GM23338 (cell line): ENCODE results near the gene DMD.

ENCODE experiments used
- CREB1 ChIP-seq: fragments of 250-450 bp; sonication (Bioruptor Pico); IDR thresholded peaks from 2 replicates; pipeline ENCODE4 v1.5.0; 2020; ENCODE audit warnings: low read depth, mild to moderate bottlenecking, moderate library complexity
- EZH2 ChIP-seq: fragments of 200-600 bp; sonication (generic); IDR thresholded peaks from one replicate; pipeline ENCODE4 v1.8.0; 2017; ENCODE audit warnings: antibody characterized with exemption, mild to moderate bottlenecking, low read depth; ENCODE audit not compliant: unreplicated experiment
- POLR2AphosphoS5 ChIP-seq: IDR thresholded peaks from 2 replicates; pipeline ENCODE4 v1.6.1; 2016; ENCODE audit warnings: antibody characterized with exemption, low read depth
- TF ChIP-seq, protein P1 (sequence below), 2 experiments: fragments of 200-600 bp in 1 of 2; sonication (generic) in 1 of 2; conservative IDR thresholded peaks; 2 replicates each; pipeline versions ENCODE4 v1.5.1 to v1.6.1; 2016 to 2017; ENCODE audit warnings: antibody characterized with exemption in 2 of 2, low read depth in 2 of 2, mild to moderate bottlenecking in 2 of 2, moderate library complexity in 1 of 2
- TF ChIP-seq, protein P2 (sequence below): IDR thresholded peaks from one replicate; pipeline ENCODE4 v1.6.1; 2018; ENCODE audit warnings: antibody characterized with exemption; ENCODE audit not compliant: unreplicated experiment

DNA sequence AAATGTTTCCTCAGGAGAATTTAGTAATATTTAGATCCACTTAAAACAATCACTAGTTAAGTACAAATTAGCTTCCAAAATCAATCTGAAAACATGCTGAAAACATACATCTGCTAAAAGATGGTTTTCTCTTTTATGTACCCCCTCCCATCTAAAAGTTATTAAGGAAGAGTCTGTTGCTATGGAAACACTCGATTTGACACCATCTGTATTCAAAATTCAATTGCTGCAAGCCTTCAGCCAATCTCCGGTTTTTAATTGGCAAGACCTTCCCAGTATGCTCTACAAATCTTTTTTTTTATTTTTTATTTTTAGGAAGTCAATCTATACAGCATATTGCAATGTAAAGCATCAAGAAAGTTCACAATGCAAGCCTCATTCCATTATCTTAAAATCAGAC, 1500.2 kb downstream of the DMD start:
- TF ChIP-seq, protein P1, sequence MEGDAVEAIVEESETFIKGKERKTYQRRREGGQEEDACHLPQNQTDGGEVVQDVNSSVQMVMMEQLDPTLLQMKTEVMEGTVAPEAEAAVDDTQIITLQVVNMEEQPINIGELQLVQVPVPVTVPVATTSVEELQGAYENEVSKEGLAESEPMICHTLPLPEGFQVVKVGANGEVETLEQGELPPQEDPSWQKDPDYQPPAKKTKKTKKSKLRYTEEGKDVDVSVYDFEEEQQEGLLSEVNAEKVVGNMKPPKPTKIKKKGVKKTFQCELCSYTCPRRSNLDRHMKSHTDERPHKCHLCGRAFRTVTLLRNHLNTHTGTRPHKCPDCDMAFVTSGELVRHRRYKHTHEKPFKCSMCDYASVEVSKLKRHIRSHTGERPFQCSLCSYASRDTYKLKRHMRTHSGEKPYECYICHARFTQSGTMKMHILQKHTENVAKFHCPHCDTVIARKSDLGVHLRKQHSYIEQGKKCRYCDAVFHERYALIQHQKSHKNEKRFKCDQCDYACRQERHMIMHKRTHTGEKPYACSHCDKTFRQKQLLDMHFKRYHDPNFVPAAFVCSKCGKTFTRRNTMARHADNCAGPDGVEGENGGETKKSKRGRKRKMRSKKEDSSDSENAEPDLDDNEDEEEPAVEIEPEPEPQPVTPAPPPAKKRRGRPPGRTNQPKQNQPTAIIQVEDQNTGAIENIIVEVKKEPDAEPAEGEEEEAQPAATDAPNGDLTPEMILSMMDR (conservative IDR thresholded peaks at IDR 0.05; ENCODE audit: low read depth in 2 of 2), result no peak
- TF ChIP-seq EZH2 (no peak), CREB1 (CRISPR knock-in tag) (no peak), POLR2AphosphoS5 (no peak)
- TF ChIP-seq, protein P2, sequence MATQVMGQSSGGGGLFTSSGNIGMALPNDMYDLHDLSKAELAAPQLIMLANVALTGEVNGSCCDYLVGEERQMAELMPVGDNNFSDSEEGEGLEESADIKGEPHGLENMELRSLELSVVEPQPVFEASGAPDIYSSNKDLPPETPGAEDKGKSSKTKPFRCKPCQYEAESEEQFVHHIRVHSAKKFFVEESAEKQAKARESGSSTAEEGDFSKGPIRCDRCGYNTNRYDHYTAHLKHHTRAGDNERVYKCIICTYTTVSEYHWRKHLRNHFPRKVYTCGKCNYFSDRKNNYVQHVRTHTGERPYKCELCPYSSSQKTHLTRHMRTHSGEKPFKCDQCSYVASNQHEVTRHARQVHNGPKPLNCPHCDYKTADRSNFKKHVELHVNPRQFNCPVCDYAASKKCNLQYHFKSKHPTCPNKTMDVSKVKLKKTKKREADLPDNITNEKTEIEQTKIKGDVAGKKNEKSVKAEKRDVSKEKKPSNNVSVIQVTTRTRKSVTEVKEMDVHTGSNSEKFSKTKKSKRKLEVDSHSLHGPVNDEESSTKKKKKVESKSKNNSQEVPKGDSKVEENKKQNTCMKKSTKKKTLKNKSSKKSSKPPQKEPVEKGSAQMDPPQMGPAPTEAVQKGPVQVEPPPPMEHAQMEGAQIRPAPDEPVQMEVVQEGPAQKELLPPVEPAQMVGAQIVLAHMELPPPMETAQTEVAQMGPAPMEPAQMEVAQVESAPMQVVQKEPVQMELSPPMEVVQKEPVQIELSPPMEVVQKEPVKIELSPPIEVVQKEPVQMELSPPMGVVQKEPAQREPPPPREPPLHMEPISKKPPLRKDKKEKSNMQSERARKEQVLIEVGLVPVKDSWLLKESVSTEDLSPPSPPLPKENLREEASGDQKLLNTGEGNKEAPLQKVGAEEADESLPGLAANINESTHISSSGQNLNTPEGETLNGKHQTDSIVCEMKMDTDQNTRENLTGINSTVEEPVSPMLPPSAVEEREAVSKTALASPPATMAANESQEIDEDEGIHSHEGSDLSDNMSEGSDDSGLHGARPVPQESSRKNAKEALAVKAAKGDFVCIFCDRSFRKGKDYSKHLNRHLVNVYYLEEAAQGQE, result no peak
